Upper lobe of left lung (tissue), 4 donors: Measurements from ENCODE around the gene TRAPPC3L.

Experiments
- CTCF ChIP-seq, 6 experiments: fragments of 450-650 bp in 4 of 6; fragments of 200-600 bp in 2 of 6; sonication (generic) in 2 of 6; IDR thresholded peaks; one replicate each; pipeline ENCODE4 v1.5.1; 2016 to 2019; ENCODE audit warnings: antibody characterized with exemption in 6 of 6
- EP300 ChIP-seq, 4 donors: sonication (generic); formaldehyde crosslinking; IDR thresholded peaks; one replicate each; pipeline ENCODE4 v1.5.1; 2017; ENCODE audit warnings: antibody characterized with exemption in 4 of 4, control low read depth in 2 of 4
- POLR2A ChIP-seq, 4 donors: fragments of 450-650 bp; IDR thresholded peaks; one replicate each; pipeline ENCODE4 v1.5.1; 2016 to 2017; ENCODE audit warnings: antibody characterized with exemption in 4 of 4, mild to moderate bottlenecking in 2 of 4
- POLR2AphosphoS5 ChIP-seq, 2 donors: sonication (generic); formaldehyde crosslinking; IDR thresholded peaks; one replicate each; pipeline ENCODE4 v1.5.1; 2017; ENCODE audit warnings: antibody characterized with exemption in 2 of 2

- TF ChIP-seq CTCF (IDR thresholded peaks at IDR 0.05) (peak in 5 of 6 experiments; percentile 17 to 56 (median 50)), EP300 (IDR thresholded peaks at IDR 0.05) (no peak), POLR2AphosphoS5 (IDR thresholded peaks at IDR 0.05) (peak; percentile 75 to 91), POLR2A (IDR thresholded peaks at IDR 0.05) (peak in 3 of 4 donors; percentile 66 to 86 (median 67))
Measured at GRCh38 chr6:116570856-116571682, 25.6 kb upstream of the TRAPPC3L start, which contains the start of gene RWDD1.
